Fibroblast of lung (primary cell): Measurements from ENCODE around the gene CBX6. TPM values are rescaled to one million over a fixed set of nuclear protein-coding genes. Genes with fewer than 3 reads are reported as not detected.

Experiments
- DNase-seq, 2 donors: peaks; one replicate each; pipeline versions ENCODE4 v3.0.0 to v3.0.0-alpha.2; 2010; ENCODE audit warnings: low read depth in 2 of 2
- H2AFZ ChIP-seq: 2 replicates; pipeline ENCODE4 v1.5.1; 2012; ENCODE audit warnings: low read length, control low read depth, inconsistent platforms
- H3K27ac ChIP-seq: 2 replicates; pipeline ENCODE4 v1.5.1; 2011; ENCODE audit warnings: low read length, control low read depth; ENCODE audit not compliant: insufficient read depth
- H3K27me3 ChIP-seq: 2 replicates; pipeline ENCODE4 v1.5.1; 2011; ENCODE audit warnings: mild to moderate bottlenecking, low read length; ENCODE audit not compliant: control insufficient read depth, insufficient read depth
- H3K36me3 ChIP-seq: 2 replicates; pipeline ENCODE4 v1.5.1; 2011; ENCODE audit warnings: low read length; ENCODE audit not compliant: control insufficient read depth, insufficient read depth
- H3K4me1 ChIP-seq: 2 replicates; pipeline ENCODE4 v1.5.1; 2011; ENCODE audit warnings: low read length; ENCODE audit not compliant: control insufficient read depth, insufficient read depth; ENCODE audit errors: extremely low read depth
- H3K4me2 ChIP-seq: 2 replicates; pipeline ENCODE4 v1.5.1; 2011; ENCODE audit warnings: low read length, control low read depth; ENCODE audit not compliant: insufficient read depth; ENCODE audit errors: extremely low read depth
- H3K4me3 ChIP-seq, 4 experiments: fragments of 200-600 bp in 1 of 4; sonication (generic) in 1 of 4; replicated peaks in 1 of 4; 2 replicates each; pipeline ENCODE4 v1.5.1; 2011 to 2016; ENCODE audit warnings: low read length in 4 of 4, low read depth in 3 of 4, mild to moderate bottlenecking in 3 of 4, control low read depth in 2 of 4, inconsistent platforms in 1 of 4, mixed read lengths in 1 of 4; ENCODE audit not compliant: insufficient read depth in 1 of 4; ENCODE audit errors: control extremely low read depth in 1 of 4
- H3K79me2 ChIP-seq: 2 replicates; pipeline ENCODE4 v1.5.1; 2012; ENCODE audit warnings: mild to moderate bottlenecking, low read length, inconsistent platforms; ENCODE audit not compliant: control insufficient read depth, insufficient read depth
- H3K9ac ChIP-seq: 2 replicates; pipeline ENCODE4 v1.5.1; 2011; ENCODE audit warnings: mild to moderate bottlenecking, low read length, control low read depth; ENCODE audit not compliant: insufficient read depth
- H3K9me3 ChIP-seq: 2 replicates; pipeline ENCODE4 v1.5.1; 2012; ENCODE audit warnings: low read depth, low read length; ENCODE audit not compliant: control insufficient read depth, insufficient read depth
- H4K20me1 ChIP-seq: 2 replicates; pipeline ENCODE4 v1.5.1; 2011; ENCODE audit warnings: low read length; ENCODE audit not compliant: control insufficient read depth, insufficient read depth; ENCODE audit errors: extremely low read depth
- CTCF ChIP-seq, 2 donors: IDR thresholded peaks in 1 of 2; conservative IDR thresholded peaks in 1 of 2; 1 replicate in 1 of 2; 2 replicates in 1 of 2; pipeline ENCODE4 v1.5.1; 2011 to 2012; ENCODE audit warnings: low read length in 2 of 2, control low read depth in 1 of 2, inconsistent platforms in 1 of 2, low read depth in 1 of 2, mild to moderate bottlenecking in 1 of 2
- EZH2 ChIP-seq: IDR thresholded peaks from 2 replicates; pipeline ENCODE4 v1.5.1; 2012; ENCODE audit warnings: low read length, control low read depth, mild to moderate bottlenecking; ENCODE audit errors: missing control alignments
- polyA plus RNA-seq, 2 donors: library from polyadenylated mRNA; depleted of rRNA in 1 of 2; stranded (reverse) in 1 of 2; unstranded in 1 of 2; fragments of >200 nt; gene quantifications; 2 replicates each; pipeline ENCODE4 v1.2.1, GENCODE V29; 2011 to 2012; ENCODE audit warnings: missing spikeins in 1 of 2
- total RNA-seq: library from RNA; depleted of rRNA; stranded (reverse); fragments of >200 nt; gene quantifications from 2 replicates; pipeline ENCODE4 v1.2.1, GENCODE V29; 2014

Gene CBX6
- total and polyA plus RNA-seq, 2 donors (not counting 1 experiment from before 2014, with no cell fraction given), result 20.3 to 53.8 TPM

- H3K36me3 ChIP-seq, result no peaks in the 10 kb centered on the region
- H3K79me2 ChIP-seq, result no peaks in the 10 kb centered on the region
- H4K20me1 ChIP-seq, result no peaks in the 10 kb centered on the region
- TF ChIP-seq CTCF (conservative IDR thresholded peaks at IDR 0.05 in 1 of 2, IDR thresholded peaks at IDR 0.05 in 1 of 2; ENCODE audit: low read depth in 1 of 2, low read length in 2 of 2) (no peak), EZH2 (no peak)
- no peak overlapping the region for H3K4me3 ChIP-seq
- H2AFZ ChIP-seq, result no peak overlapping the region
- H3K4me2 ChIP-seq, result no peak overlapping the region
- no peak overlapping the region for H3K9ac ChIP-seq
- no peaks in the 10 kb centered on the region for H3K4me1 ChIP-seq
- H3K9me3 ChIP-seq, result no peaks in the 10 kb centered on the region
- H3K27me3 ChIP-seq, result no peaks in the 10 kb centered on the region
- H3K27ac ChIP-seq, result no peak overlapping the region
- no peak for DNase-seq
Observed at GRCh38 chr22:38827510-38827909, 44.5 kb downstream of the CBX6 start.

GRCh38 chr22:38826801-38827200, 45.2 kb downstream of the CBX6 start:
- H3K9ac ChIP-seq, result no peak overlapping the region
- H3K4me3 ChIP-seq, result no peak overlapping the region
- TF ChIP-seq CTCF (conservative IDR thresholded peaks at IDR 0.05 in 1 of 2, IDR thresholded peaks at IDR 0.05 in 1 of 2; ENCODE audit: low read depth in 1 of 2, low read length in 2 of 2) (no peak), EZH2 (no peak)
- H3K4me1 ChIP-seq, result no peaks in the 10 kb centered on the region
- DNase-seq, result no peak
- no peak overlapping the region for H3K27ac ChIP-seq
- no peaks in the 10 kb centered on the region for H3K36me3 ChIP-seq
- H2AFZ ChIP-seq, result no peak overlapping the region
- no peaks in the 10 kb centered on the region for H4K20me1 ChIP-seq
- no peaks in the 10 kb centered on the region for H3K9me3 ChIP-seq
- H3K79me2 ChIP-seq, result no peaks in the 10 kb centered on the region
- no peaks in the 10 kb centered on the region for H3K27me3 ChIP-seq
- H3K4me2 ChIP-seq, result no peak overlapping the region

- Histone ChIP-seq H3K36me3 (no peaks in the 10 kb centered on the region), H3K27ac (no peak overlapping the region), H3K9me3 (no peaks in the 10 kb centered on the region), H3K4me2 (no peak overlapping the region), H3K79me2 (no peaks in the 10 kb centered on the region), H3K27me3 (no peaks in the 10 kb centered on the region), H3K9ac (no peak overlapping the region), H2AFZ (no peak overlapping the region), H3K4me3 (no peak overlapping the region), H3K4me1 (no peaks in the 10 kb centered on the region), H4K20me1 (no peaks in the 10 kb centered on the region)
- DNase-seq, result no peak
- TF ChIP-seq CTCF (conservative IDR thresholded peaks at IDR 0.05 in 1 of 2, IDR thresholded peaks at IDR 0.05 in 1 of 2; ENCODE audit: low read depth in 1 of 2, low read length in 2 of 2) (no peak), EZH2 (no peak)
Observed at GRCh38 chr22:38826386-38826785, 45.6 kb downstream of the CBX6 start.
